PC-9 (cell line): ENCODE measurements around the gene GRM7. TPM values are rescaled to one million over a fixed set of nuclear protein-coding genes. Genes with fewer than 3 reads are reported as not detected.

Source experiments
- BruUV-seq: library from RNA; stranded (reverse); fragments of 400-500 nt; replicated peaks from 2 replicates; lab custom pipeline; 2021; lab: Mats Ljungman, UMichigan
- CTCF ChIA-PET: fragments of 300-600 bp; sonication (Branson Sonifier 250); formaldehyde crosslinking; loops from one replicate; lab custom pipeline; 2022; ENCODE audit warnings: antibody characterized with exemption; lab: Charles Lee
- POLR2A ChIA-PET: fragments of 300-600 bp; sonication (Branson Sonifier 250); formaldehyde crosslinking; loops from one replicate; lab custom pipeline; 2022; ENCODE audit warnings: antibody characterized with exemption; ENCODE audit not compliant: unreplicated experiment; lab: Charles Lee
- DNase-seq, 2 experiments: peaks; one replicate each; pipeline versions ENCODE4 v3.0.0 to v3.0.0-alpha.2; 2015 to 2022; ENCODE audit warnings: mixed read lengths in 1 of 2
- H2AFZ ChIP-seq: fragments of 200-600 bp; sonication (generic); 2 replicates; pipeline ENCODE4 v1.8.1; 2017; ENCODE audit warnings: antibody characterized with exemption
- H3F3A ChIP-seq: fragments of 200-600 bp; sonication (generic); 2 replicates; pipeline ENCODE4 v1.8.1; 2017; ENCODE audit warnings: antibody characterized with exemption, mild to moderate bottlenecking, low read depth; ENCODE audit not compliant: insufficient read depth
- H3K27ac ChIP-seq: fragments of 200-600 bp; sonication (generic); 2 replicates; pipeline ENCODE4 v1.6.1; 2016; ENCODE audit warnings: mixed run types
- H3K27me3 ChIP-seq: fragments of 200-600 bp; sonication (generic); 2 replicates; pipeline ENCODE4 v1.6.1; 2016; ENCODE audit warnings: low read depth, mixed run types; ENCODE audit not compliant: insufficient read depth
- H3K36me3 ChIP-seq: fragments of 200-600 bp; sonication (generic); 2 replicates; pipeline ENCODE4 v1.6.1; 2016; ENCODE audit warnings: low read depth, mixed run types
- H3K4me1 ChIP-seq: fragments of 200-600 bp; sonication (generic); replicated peaks from 2 replicates; pipeline ENCODE4 v1.6.1; 2016; ENCODE audit warnings: mixed run types; ENCODE audit not compliant: insufficient read depth
- H3K4me2 ChIP-seq: fragments of 200-600 bp; sonication (generic); 2 replicates; pipeline ENCODE4 v1.6.1; 2017; ENCODE audit warnings: mixed run types
- H3K4me3 ChIP-seq: fragments of 200-600 bp; sonication (generic); 2 replicates; pipeline ENCODE4 v1.6.1; 2016; ENCODE audit warnings: mixed run types
- H3K79me2 ChIP-seq: fragments of 200-600 bp; sonication (generic); 2 replicates; pipeline ENCODE4 v1.6.1; 2017; ENCODE audit warnings: low read depth, mixed run types
- H3K9me2 ChIP-seq: fragments of 200-600 bp; sonication (generic); 2 replicates; pipeline ENCODE4 v1.8.1; 2017; ENCODE audit warnings: mild to moderate bottlenecking; ENCODE audit not compliant: insufficient read depth
- H3K9me3 ChIP-seq: fragments of 200-600 bp; sonication (generic); 2 replicates; pipeline ENCODE4 v1.8.1; 2016; ENCODE audit warnings: low read depth; ENCODE audit not compliant: insufficient read depth
- H4K20me1 ChIP-seq: fragments of 200-600 bp; sonication (generic); 2 replicates; pipeline ENCODE4 v1.8.1; 2017; ENCODE audit not compliant: insufficient read depth
- CTCF ChIP-seq: fragments of 200-600 bp; sonication (generic); conservative IDR thresholded peaks from 2 replicates; pipeline ENCODE4 v1.6.1; 2017; ENCODE audit warnings: mixed run types, antibody characterized with exemption, mild to moderate bottlenecking, moderate library complexity
- EZH2 ChIP-seq: fragments of 200-600 bp; sonication (generic); IDR thresholded peaks from 2 replicates; pipeline ENCODE4 v1.8.0; 2017; ENCODE audit warnings: antibody characterized with exemption, low read depth
- intact Hi-C: fragments of 100-400 bp; cut with micrococcal nuclease; formaldehyde crosslinking; loops from one replicate; pipeline ENCODE4 v1.10.0; 2022; ENCODE audit not compliant: unreplicated experiment
- total RNA-seq: library from RNA; stranded (reverse); gene quantifications from 2 replicates; pipeline ENCODE4 v1.2.3, GENCODE V29; 2021

The GRM7 gene
- total RNA-seq, 1 experiment from 2014 or later, result not detected

- DNase-seq, result no peak
- no peaks in the 10 kb centered on the region for H3K79me2 ChIP-seq
- intact Hi-C loops, result no loop called here
- no peak overlapping the region for H3K27ac ChIP-seq
- ChIA-PET CTCF (interaction anchor here (0.6 kb wide), 1 partner anchor 121 kb away, joined by 3 read pairs; no protein-coding TSS in a partner anchor), POLR2A (no interaction called here)
- TF ChIP-seq EZH2, result no peak
- TF ChIP-seq CTCF, result no peak
- no peak overlapping the region for H3K4me3 ChIP-seq
- no peaks in the 10 kb centered on the region for H3K27me3 ChIP-seq
- no peaks in the 10 kb centered on the region for H3F3A ChIP-seq
- H3K4me1 ChIP-seq, result no peaks in the 10 kb centered on the region
- no peaks in the 10 kb centered on the region for H3K9me3 ChIP-seq
- no peaks in the 10 kb centered on the region for H3K36me3 ChIP-seq
- H2AFZ ChIP-seq, result no peak overlapping the region
- no peaks in the 10 kb centered on the region for H4K20me1 ChIP-seq
- BruUV-seq, result no TSS peak
- H3K9me2 ChIP-seq, result no peaks in the 10 kb centered on the region
- H3K4me2 ChIP-seq, result no peak overlapping the region
Measured at GRCh38 chr3:7713724-7714123, 852.8 kb downstream of the GRM7 start.

GRCh38 chr3:7720649-7721297 lies 859.9 kb downstream of the GRM7 start:
- no TSS peak for BruUV-seq
- H3K4me1 ChIP-seq, result no peaks in the 10 kb centered on the region
- CTCF ChIA-PET, result no interaction called here

GRCh38 chr3:7721869-7722268 lies 861.0 kb downstream of the GRM7 start:
- Histone ChIP-seq H4K20me1 (no peaks in the 10 kb centered on the region), H3K9me2 (no peaks in the 10 kb centered on the region), H3K4me3 (no peak overlapping the region), H3K4me1 (no peaks in the 10 kb centered on the region), H3K4me2 (no peak overlapping the region), H3K36me3 (no peaks in the 10 kb centered on the region), H3K79me2 (no peaks in the 10 kb centered on the region), H3F3A (no peaks in the 10 kb centered on the region), H2AFZ (0 out of 2 replicates have a peak overlapping the region, but pooled peaks have one; percentile 45), H3K27me3 (no peaks in the 10 kb centered on the region), H3K9me3 (no peaks in the 10 kb centered on the region), H3K27ac (no peak overlapping the region)
- ChIA-PET POLR2A (no interaction called here), CTCF (no interaction called here)
- intact Hi-C loops, result no loop called here
- DNase-seq, result no peak
- TF ChIP-seq EZH2, result no peak
- TF ChIP-seq CTCF, result no peak
- BruUV-seq, result no TSS peak

More at GRCh38 chr3:7720649-7721297, 859.9 kb downstream of the GRM7 start:
- H3F3A ChIP-seq, result no peaks in the 10 kb centered on the region
- no peak overlapping the region for H3K27ac ChIP-seq
- TF ChIP-seq EZH2, result no peak
- TF ChIP-seq CTCF, result no peak
- POLR2A ChIA-PET, result no interaction called here
- H3K9me2 ChIP-seq, result no peaks in the 10 kb centered on the region
- no peak overlapping the region for H3K4me2 ChIP-seq
- H4K20me1 ChIP-seq, result no peaks in the 10 kb centered on the region
- no peaks in the 10 kb centered on the region for H3K9me3 ChIP-seq
- H3K36me3 ChIP-seq, result no peaks in the 10 kb centered on the region
- no peak for DNase-seq
- no peak overlapping the region for H2AFZ ChIP-seq
- no peaks in the 10 kb centered on the region for H3K27me3 ChIP-seq
- intact Hi-C loops, result no loop called here
- H3K79me2 ChIP-seq, result no peaks in the 10 kb centered on the region
- no peak overlapping the region for H3K4me3 ChIP-seq
